ENCODE results near the gene MLPH.

Gene MLPH

GRCh38 chr2:237565974-237566373 is 78.9 kb downstream of the MLPH start:
- Histone ChIP-seq H3K4me3 (ENCODE audit: low read length) (no peak overlapping the region), H3K36me3 (ENCODE audit: control insufficient read depth, low read length) (no peaks in the 10 kb centered on the region), H3K4me1 (ENCODE audit: control insufficient read depth, low read length) (no peaks in the 10 kb centered on the region), H3K79me2 (ENCODE audit: control insufficient read depth, low read length) (no peaks in the 10 kb centered on the region), H3K27me3 (ENCODE audit: control insufficient read depth, low read length) (no peaks in the 10 kb centered on the region; the same call in 1 of the 2 replicates), H3K4me2 (ENCODE audit: low read length) (no peak overlapping the region), H3K9me3 (ENCODE audit: control insufficient read depth, insufficient read depth, low read length) (no peaks in the 10 kb centered on the region; the same call in 1 of the 2 replicates), H3F3A (ENCODE audit: control insufficient read depth, insufficient read depth) (no peaks in the 10 kb centered on the region), H3K27ac (ENCODE audit: low read depth, low read length) (no peak overlapping the region), H4K20me1 (ENCODE audit: control insufficient read depth, insufficient read depth, low read depth, low read length) (no peaks in the 10 kb centered on the region), H3K9me2 (replicated peaks; ENCODE audit: control insufficient read depth, low read length) (no peaks in the 10 kb centered on the region)
- no peak for TF ChIP-seq EZH2phosphoT487 (IDR thresholded peaks at IDR 0.05; ENCODE audit: borderline replicate concordance, low read length)
- TF ChIP-seq CTCF (IDR thresholded peaks at IDR 0.05; ENCODE audit: low read depth, low read length, poor library complexity, severe bottlenecking) = no peak

- Histone ChIP-seq H3F3A (ENCODE audit: control insufficient read depth, insufficient read depth) (no peaks in the 10 kb centered on the region), H3K4me1 (ENCODE audit: control insufficient read depth, low read length) (no peaks in the 10 kb centered on the region), H3K4me3 (ENCODE audit: low read length) (no peak within 1 kb of the TSS), H3K9me3 (ENCODE audit: control insufficient read depth, insufficient read depth, low read length) (no peaks in the 10 kb centered on the region; the same call in 1 of the 2 replicates), H3K79me2 (ENCODE audit: control insufficient read depth, low read length) (no peaks in the 10 kb centered on the region), H3K9me2 (replicated peaks; ENCODE audit: control insufficient read depth, low read length) (no peaks in the 10 kb centered on the region), H3K4me2 (ENCODE audit: low read length) (no peak within 1 kb of the TSS), H4K20me1 (ENCODE audit: control insufficient read depth, insufficient read depth, low read depth, low read length) (no peaks in the 10 kb centered on the region), H3K27ac (ENCODE audit: low read depth, low read length) (no peak within 1 kb of the TSS), H3K27me3 (ENCODE audit: control insufficient read depth, low read length) (no peaks in the 10 kb centered on the region), H3K36me3 (ENCODE audit: control insufficient read depth, low read length) (no peaks in the 10 kb centered on the region)
- TF ChIP-seq EZH2phosphoT487 (IDR thresholded peaks at IDR 0.05; ENCODE audit: borderline replicate concordance, low read length) (no peak), CTCF (IDR thresholded peaks at IDR 0.05; ENCODE audit: low read depth, low read length, poor library complexity, severe bottlenecking) (no peak)
These were observed 79.6 kb downstream of the MLPH start, which contains the start of gene PRLH for GRCh38 chr2:237566401-237567235. Gene PRLH, plus strand, starts transcription at chr2:237566574. Its CDS starts 0 bp downstream, at chr2:237566574.

GRCh38 chr2:237567276-237568029 is 80.4 kb downstream of the MLPH start:
- Histone ChIP-seq H3K36me3 (ENCODE audit: control insufficient read depth, low read length) (no peaks in the 10 kb centered on the region), H3K4me1 (ENCODE audit: control insufficient read depth, low read length) (no peaks in the 10 kb centered on the region), H3K9me3 (ENCODE audit: control insufficient read depth, insufficient read depth, low read length) (no peaks in the 10 kb centered on the region; the same call in 1 of the 2 replicates), H3K27me3 (ENCODE audit: control insufficient read depth, low read length) (0 out of 2 replicates have a peak, but pooled peaks cover under 1% of the 10 kb centered on the region), H3K4me2 (ENCODE audit: low read length) (no peak overlapping the region), H3F3A (ENCODE audit: control insufficient read depth, insufficient read depth) (no peaks in the 10 kb centered on the region), H3K9me2 (replicated peaks; ENCODE audit: control insufficient read depth, low read length) (no peaks in the 10 kb centered on the region), H3K27ac (ENCODE audit: low read depth, low read length) (no peak overlapping the region), H3K4me3 (ENCODE audit: low read length) (no peak overlapping the region), H3K79me2 (ENCODE audit: control insufficient read depth, low read length) (no peaks in the 10 kb centered on the region), H4K20me1 (ENCODE audit: control insufficient read depth, insufficient read depth, low read depth, low read length) (no peaks in the 10 kb centered on the region)
- no peak for TF ChIP-seq CTCF (IDR thresholded peaks at IDR 0.05; ENCODE audit: low read depth, low read length, poor library complexity, severe bottlenecking)
- no peak for TF ChIP-seq EZH2phosphoT487 (IDR thresholded peaks at IDR 0.05; ENCODE audit: borderline replicate concordance, low read length)
